Hepatocyte (in vitro differentiated cells): ENCODE data around the gene MRPL14.

Source experiments
- CTCF ChIP-seq: fragments of 200-600 bp; sonication (generic); IDR thresholded peaks from 2 replicates; pipeline ENCODE4 v1.5.1; 2016; ENCODE audit warnings: antibody characterized with exemption, mild to moderate bottlenecking; ENCODE audit not compliant: poor library complexity
- EZH2 ChIP-seq: fragments of 200-600 bp; sonication (generic); IDR thresholded peaks from 2 replicates; pipeline ENCODE4 v1.6.1; 2016; ENCODE audit warnings: antibody characterized with exemption, mild to moderate bottlenecking, borderline replicate concordance

- TF ChIP-seq CTCF (peak; percentile 2), EZH2 (no peak)
Measured at GRCh38 chr6:44133003-44133931, 6.0 kb upstream of the MRPL14 start.
